Pulmonary artery endothelial cell (primary cell): ENCODE measurements around the gene IKZF3. TPM values are rescaled to one million over a fixed set of nuclear protein-coding genes. Genes with fewer than 3 reads are reported as not detected.
"Not testable (repeated sequence)": the region's sequence is repeated elsewhere in the genome, so short reads cannot be mapped to it uniquely, and the experiment has no call there.

ENCODE experiments used
- DNase-seq: peaks from one replicate; pipeline ENCODE4 v3.0.0-alpha.2; 2011; ENCODE audit warnings: low read depth, low spot score
- total RNA-seq: library from RNA; depleted of rRNA; stranded (reverse); fragments of >200 nt; gene quantifications from 2 replicates; pipeline ENCODE4 v1.2.3, GENCODE V29; 2014

Gene IKZF3
- total RNA-seq, 1 donor from 2014 or later, result not detected

DNA sequence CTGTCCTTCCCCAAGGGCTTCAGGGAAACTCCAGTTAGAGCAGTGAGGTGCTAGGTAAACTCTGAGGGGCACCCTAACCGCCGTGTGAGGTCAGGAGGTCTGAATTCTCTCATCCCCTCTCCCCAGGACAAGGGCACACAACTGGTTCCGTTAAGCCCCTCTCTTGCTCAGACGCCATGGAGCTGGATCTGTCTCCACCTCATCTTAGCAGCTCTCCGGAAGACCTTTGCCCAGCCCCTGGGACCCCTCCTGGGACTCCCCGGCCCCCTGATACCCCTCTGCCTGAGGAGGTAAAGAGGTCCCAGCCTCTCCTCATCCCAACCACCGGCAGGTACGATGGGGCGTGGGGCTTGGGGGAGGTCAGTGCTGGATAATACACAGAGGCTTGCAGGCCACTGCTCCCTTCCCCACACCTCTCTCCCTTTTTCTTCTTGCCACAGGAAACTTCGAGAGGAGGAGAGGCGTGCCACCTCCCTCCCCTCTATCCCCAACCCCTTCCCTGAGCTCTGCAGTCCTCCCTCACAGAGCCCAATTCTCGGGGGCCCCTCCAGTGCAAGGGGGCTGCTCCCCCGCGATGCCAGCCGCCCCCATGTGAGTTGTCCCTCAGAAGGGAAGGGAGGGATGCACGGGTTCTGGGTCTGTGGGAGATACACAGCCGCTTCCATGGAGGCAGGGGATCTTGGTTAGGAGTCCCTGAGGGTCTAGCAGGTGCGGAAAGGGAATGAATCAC is 121.8 kb downstream of the IKZF3 start:
- DNase-seq, result no peak

GRCh38 chr17:39740357-39741111 is 123.6 kb downstream of the IKZF3 start:
- no peak for DNase-seq

DNA sequence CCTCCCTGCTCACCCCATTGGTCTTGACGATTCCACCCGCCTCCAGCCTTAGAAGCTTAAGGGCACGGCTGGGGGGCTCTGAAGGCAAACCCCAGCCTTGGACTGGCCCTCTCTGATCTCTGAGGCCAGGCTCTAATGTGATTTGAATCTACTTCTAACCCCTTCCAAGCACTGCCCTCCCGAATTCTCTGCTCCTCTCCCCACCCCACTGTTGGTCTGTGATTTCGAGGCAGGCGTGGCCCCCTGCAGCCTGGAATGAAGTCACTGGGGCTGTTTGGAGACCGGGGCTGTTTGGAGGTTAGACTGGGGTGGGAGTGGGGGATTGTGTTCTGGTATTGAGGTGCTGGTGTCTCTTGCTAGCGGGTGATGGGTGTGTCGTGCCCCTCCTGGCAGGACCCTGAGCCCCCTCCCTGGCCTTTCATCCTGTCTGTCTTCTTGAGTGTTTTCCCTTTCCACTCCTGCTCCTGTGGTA is 124.2 kb downstream of the IKZF3 start:
- no peak for DNase-seq

- DNase-seq, result no peak
Observed at GRCh38 chr17:39738983-39739884, 124.9 kb downstream of the IKZF3 start.

GRCh38 chr17:39738568-39738901 is 125.6 kb downstream of the IKZF3 start:
- DNase-seq, result no peak

DNA sequence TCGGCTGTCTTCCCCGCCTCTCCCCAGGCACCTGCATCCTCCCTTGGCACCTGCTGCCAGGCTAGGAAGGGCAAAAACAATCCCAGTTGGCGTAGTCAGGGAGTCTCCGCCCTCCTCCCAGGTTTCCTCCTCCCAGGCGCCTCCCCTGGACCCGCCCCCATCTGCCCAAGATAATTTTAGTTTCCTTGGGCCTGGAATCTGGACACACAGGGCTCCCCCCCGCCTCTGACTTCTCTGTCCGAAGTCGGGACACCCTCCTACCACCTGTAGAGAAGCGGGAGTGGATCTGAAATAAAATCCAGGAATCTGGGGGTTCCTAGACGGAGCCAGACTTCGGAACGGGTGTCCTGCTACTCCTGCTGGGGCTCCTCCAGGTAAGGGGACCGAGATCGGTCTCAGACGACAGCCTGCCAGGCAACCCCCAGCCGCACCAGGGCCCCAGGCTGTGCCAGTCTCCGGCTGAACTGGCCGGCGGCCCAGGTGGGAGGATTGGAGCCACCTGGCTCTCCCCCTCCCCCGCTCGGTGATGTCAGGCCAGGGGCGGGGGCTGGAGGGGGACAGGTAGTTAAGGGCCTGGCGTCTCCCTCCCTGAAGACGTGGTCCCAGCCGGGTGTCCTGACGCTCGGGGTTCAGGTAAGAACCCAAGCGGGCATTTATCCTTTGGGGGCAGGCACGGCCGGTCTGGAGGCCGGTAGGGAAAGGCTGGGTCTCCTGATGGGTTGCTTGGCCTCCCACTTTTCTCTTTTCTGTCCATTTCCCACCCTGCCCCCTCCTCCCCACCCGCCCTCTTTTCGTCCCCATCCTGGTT is 126.1 kb downstream of the IKZF3 start, which contains the start of gene GRB7:
GRB7 (plus strand) TSS at position 179 of the 808 bp plus-strand sequence. CDS start 4,364 bp downstream, outside the sequence.
- no peak for DNase-seq

DNA sequence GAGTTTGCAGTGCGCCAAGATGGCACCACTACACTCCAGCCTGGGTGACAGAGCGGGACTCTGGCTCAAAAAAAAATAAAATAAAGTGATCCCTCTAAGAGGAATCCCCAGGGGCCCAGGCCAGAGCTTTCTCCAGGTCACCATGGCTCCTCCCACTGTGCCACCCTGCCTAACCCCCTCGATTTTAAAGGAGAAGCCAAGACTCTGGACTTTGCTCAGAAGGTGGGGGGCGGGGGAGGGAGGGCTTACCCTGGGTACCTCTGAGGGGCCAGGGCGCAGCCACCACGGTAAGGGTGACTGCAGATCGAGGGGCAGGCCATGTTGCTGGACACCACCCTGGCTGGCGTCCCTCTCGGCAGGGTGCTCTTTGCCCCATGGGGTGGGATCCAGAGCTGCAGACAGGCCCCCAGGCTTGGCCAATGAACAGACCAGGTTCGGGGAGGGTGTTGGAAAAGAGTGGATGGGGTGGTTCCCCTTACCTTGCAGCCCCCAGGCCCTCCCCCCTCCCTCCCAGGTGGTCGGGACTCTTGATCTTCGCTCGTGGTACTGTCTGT is 126.8 kb downstream of the IKZF3 start:
- no peak for DNase-seq

DNA sequence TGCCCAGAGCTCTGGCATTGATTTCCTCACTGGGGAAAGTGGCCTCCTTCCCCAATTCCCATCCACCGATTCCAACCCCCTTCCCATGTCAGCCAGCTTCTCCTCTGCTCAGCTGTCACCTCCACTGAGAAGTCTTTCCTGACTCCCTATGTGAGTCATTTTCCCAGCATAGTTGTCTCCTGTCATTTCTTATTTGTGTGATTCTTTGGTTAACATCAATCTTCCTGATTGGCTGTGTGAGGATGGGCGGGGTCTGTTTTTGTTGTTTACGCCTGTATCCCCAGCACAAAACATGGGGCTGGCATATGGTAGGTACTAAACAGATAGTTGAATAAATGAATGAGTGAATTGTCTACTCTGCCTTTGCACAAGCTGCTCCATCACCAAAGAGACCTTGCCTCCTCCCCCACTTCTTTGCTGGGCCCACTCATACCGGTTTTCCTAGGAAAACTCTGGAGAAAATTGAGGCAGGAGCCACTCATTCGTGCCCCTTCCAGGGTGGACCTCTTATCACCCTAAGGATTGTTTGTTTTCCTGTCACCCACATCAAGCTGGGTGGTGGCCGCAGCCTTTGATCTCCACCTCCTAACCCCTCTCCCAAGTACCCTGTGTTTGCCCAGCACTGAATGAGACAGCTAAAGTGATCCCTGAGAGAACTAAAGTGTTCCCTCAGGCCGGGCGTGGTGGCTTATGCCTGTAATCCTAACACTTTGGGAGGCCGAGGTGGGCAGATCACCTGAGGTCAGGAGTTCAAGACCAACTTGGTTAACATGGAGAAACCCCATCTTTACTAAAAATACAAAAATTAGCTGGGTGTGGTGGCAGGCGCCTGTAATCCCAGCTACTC is 127.6 kb downstream of the IKZF3 start:
- no peak for DNase-seq

- no peak for DNase-seq
Observed at GRCh38 chr17:39735882-39736281, 128.2 kb downstream of the IKZF3 start.

GRCh38 chr17:39732586-39732985 is 131.5 kb downstream of the IKZF3 start:
- no peak for DNase-seq

GRCh38 chr17:39730095-39730921 is 133.8 kb downstream of the IKZF3 start, which contains the start of gene MIEN1:
Gene MIEN1, minus strand, starts transcription at chr17:39730532. Its CDS starts 37 bp downstream, at chr17:39730495.
- peak; percentile 26 for DNase-seq

DNA sequence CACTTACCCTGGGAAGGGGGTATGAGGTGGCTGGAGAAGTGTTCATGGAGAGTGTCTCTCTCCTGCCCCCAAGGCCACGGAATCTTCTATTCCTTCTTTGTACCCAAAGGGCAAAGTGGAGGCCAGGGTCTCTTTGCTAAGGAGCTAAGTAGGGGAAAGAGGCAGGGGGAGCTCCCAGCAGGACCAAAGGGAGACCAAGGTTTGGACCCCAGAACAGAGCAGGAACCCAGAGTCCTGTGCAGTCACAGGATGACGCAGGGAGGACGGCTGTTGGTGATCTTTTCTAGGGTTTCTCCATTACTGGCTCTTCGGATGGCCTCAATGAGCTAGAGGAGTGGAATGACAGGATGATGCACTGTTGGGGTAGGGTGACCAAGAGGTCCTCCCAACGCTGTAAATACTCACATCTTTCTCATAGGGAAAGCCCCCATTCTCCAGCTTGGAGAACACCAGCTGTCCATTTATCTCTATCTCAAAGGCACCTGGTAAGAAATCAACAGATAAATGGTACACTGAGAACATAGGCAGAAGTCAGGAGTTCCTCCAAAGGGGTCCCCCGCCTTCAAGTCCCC is 134.7 kb downstream of the IKZF3 start:
- DNase-seq, result no peak

DNA sequence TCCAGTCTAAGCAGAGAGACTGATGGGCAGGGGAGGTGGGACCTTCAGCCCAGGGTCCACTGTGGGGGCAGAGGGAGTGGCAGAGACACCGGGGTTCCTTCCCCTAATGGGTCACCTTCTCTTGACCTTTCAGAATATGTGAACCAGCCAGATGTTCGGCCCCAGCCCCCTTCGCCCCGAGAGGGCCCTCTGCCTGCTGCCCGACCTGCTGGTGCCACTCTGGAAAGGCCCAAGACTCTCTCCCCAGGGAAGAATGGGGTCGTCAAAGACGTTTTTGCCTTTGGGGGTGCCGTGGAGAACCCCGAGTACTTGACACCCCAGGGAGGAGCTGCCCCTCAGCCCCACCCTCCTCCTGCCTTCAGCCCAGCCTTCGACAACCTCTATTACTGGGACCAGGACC is 136.6 kb downstream of the IKZF3 start:
- no peak for DNase-seq

DNA sequence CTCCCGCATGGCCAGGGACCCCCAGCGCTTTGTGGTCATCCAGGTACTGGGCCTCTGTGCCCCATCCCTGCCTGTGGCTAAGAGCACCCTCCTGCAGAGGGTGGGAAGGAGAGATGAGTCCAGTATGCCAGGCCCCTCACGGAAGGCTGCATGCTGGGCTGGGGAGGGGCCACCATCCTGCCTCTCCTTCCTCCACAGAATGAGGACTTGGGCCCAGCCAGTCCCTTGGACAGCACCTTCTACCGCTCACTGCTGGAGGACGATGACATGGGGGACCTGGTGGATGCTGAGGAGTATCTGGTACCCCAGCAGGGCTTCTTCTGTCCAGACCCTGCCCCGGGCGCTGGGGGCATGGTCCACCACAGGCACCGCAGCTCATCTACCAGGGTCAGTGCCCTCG is 137.5 kb downstream of the IKZF3 start:
- no peak for DNase-seq

- DNase-seq, result not testable (repeated sequence)
Observed at GRCh38 chr17:39725923-39726322, 138.2 kb downstream of the IKZF3 start.

- no peak for DNase-seq
Observed at GRCh38 chr17:39724731-39725130, 139.4 kb downstream of the IKZF3 start.

- no peak for DNase-seq
Observed at GRCh38 chr17:39722965-39723848, 140.9 kb downstream of the IKZF3 start.
